Measurements from ENCODE around the gene TBC1D32.
"Not testable (repeated sequence)": the region's sequence is repeated elsewhere in the genome, so short reads cannot be mapped to it uniquely, and the experiment has no call there.

The TBC1D32 gene
- total RNA-seq: 0.87 to 11.2 (median 6.8) reads per million in 17 experiments

GRCh38 chr6:121334299-121335086 lies at the start of gene TBC1D32:
TSS of gene TBC1D32 (minus strand) at chr6:121334480. CDS start at chr6:121334430, 50 bp downstream.
- peak; percentile 95 to 97 (median 97) for DNase-seq

- DNase-seq: no peak
Measured at GRCh38 chr6:121383478-121383877, 49.2 kb upstream of the TBC1D32 start.

GRCh38 chr6:121382467-121383121 lies 48.3 kb upstream of the TBC1D32 start:
- no peak for DNase-seq

GRCh38 chr6:121376411-121376810 lies 42.1 kb upstream of the TBC1D32 start:
- no peak for DNase-seq

GRCh38 chr6:121374219-121374618 lies 39.9 kb upstream of the TBC1D32 start:
- DNase-seq: not testable (repeated sequence)

GRCh38 chr6:121365536-121366521 lies 31.5 kb upstream of the TBC1D32 start:
- DNase-seq: no peak

GRCh38 chr6:121356575-121356974 lies 22.3 kb upstream of the TBC1D32 start:
- no peak for DNase-seq

- DNase-seq: peak in 1 of 4 experiments; percentile 4
Measured at GRCh38 chr6:121354764-121355163, 20.5 kb upstream of the TBC1D32 start.

GRCh38 chr6:121352941-121353340 lies 18.7 kb upstream of the TBC1D32 start:
- DNase-seq: no peak

- no peak for DNase-seq
Measured at GRCh38 chr6:121351916-121352315, 17.6 kb upstream of the TBC1D32 start.

- no peak for DNase-seq
Measured at GRCh38 chr6:121349596-121349995, 15.3 kb upstream of the TBC1D32 start.

- no peak for DNase-seq
Measured at GRCh38 chr6:121347484-121347883, 13.2 kb upstream of the TBC1D32 start.

GRCh38 chr6:121344539-121344938 lies 10.3 kb upstream of the TBC1D32 start:
- DNase-seq: no peak

- no peak for DNase-seq
Measured at GRCh38 chr6:121339639-121340226, 5.5 kb upstream of the TBC1D32 start.

GRCh38 chr6:121338956-121339355 lies 4.7 kb upstream of the TBC1D32 start:
- no peak for DNase-seq

GRCh38 chr6:121338366-121338765 lies 4.1 kb upstream of the TBC1D32 start:
- no peak for DNase-seq

- DNase-seq: peak in 1 of 4 experiments; percentile 4
Measured at GRCh38 chr6:121335087-121336008, 1.1 kb upstream of the TBC1D32 start.

- not testable (repeated sequence) for DNase-seq
Measured at GRCh38 chr6:121333694-121334093, 586 bp downstream of the TBC1D32 start.

GRCh38 chr6:121333196-121333595 lies 1.1 kb downstream of the TBC1D32 start:
- no peak for DNase-seq

GRCh38 chr6:121330516-121330915 lies 3.8 kb downstream of the TBC1D32 start:
- DNase-seq: no peak

GRCh38 chr6:121321282-121321681 lies 13.0 kb downstream of the TBC1D32 start:
- no peak for DNase-seq
